ENCODE results near the gene ASB9. TPM values are rescaled to one million over a fixed set of nuclear protein-coding genes. Genes with fewer than 3 reads are reported as not detected.

The ASB9 gene
- total RNA-seq, 2 donors from 2014 or later: 1.2 to 2.5 TPM

DNA sequence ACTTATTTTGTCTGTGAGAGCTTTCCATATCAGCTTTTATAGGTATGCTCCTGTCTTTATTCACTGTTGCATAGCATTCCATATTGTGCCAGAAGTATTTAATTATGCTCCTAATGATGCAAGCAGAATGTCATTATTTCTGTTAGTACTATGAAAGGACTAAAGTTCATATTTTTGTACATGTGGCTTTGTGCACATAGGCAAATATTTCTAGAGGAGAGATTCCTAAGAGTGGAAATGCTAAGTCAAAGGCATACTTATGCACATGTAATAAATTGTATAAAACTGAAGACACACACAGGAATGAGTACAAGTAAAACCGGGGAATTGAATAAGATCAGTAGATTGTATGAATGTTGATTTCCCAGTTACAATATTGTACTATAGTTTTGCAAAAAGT, 1.9 kb upstream of the ASB9 start:
- no peak for DNase-seq (ENCODE audit: low spot score)
- Histone ChIP-seq H3K36me3 (no peaks in the 10 kb centered on the region), H3K4me1 (ENCODE audit: control insufficient read depth in 1 of 2, low read depth in 2 of 2) (no peaks in the 10 kb centered on the region), H3K27me3 (replicated peaks; ENCODE audit: insufficient read depth) (no peaks in the 10 kb centered on the region), H3K9me3 (no peaks in the 10 kb centered on the region), H3K4me3 (no peak overlapping the region), H3K27ac (no peak overlapping the region)
- no peak for TF ChIP-seq CTCF (IDR thresholded peaks at IDR 0.05)
- ATAC-seq (ENCODE audit: insufficient number of reproducible peaks, low FRiP score, low read depth): no peak

- H3K27ac ChIP-seq: no peak overlapping the region
- no peak overlapping the region for H3K4me3 ChIP-seq
- H3K9me3 ChIP-seq: no peaks in the 10 kb centered on the region
- H3K27me3 ChIP-seq (replicated peaks; ENCODE audit: insufficient read depth): no peaks in the 10 kb centered on the region
- no peak for ATAC-seq (ENCODE audit: insufficient number of reproducible peaks, low FRiP score, low read depth)
- H3K36me3 ChIP-seq: no peaks in the 10 kb centered on the region
- no peaks in the 10 kb centered on the region for H3K4me1 ChIP-seq (ENCODE audit: control insufficient read depth in 1 of 2, low read depth in 2 of 2)
- no peak for DNase-seq (ENCODE audit: low spot score)
- TF ChIP-seq CTCF (IDR thresholded peaks at IDR 0.05): no peak
These were observed 763 bp downstream of the ASB9 start for GRCh38 chrX:15269120-15269519.

DNA sequence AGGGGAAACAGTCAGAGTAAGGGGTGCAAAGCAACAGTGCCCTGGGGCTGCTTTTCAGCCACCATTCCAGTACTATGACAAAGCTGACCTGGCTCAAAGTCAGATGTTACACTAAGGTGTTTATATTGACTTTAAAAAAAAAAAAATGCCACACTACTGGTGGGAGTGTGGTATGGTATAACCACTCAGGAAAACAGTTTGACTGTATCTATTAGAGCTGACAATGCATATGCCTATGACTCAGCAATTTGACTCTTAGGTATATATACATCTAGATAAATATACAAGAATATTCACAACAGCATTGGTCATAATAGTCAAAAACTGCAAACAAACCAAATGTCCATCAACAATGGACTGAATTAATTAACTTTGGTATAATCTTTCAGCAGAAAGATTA, 15.0 kb downstream of the ASB9 start:
- Histone ChIP-seq H3K4me3 (no peak overlapping the region), H3K27me3 (replicated peaks; ENCODE audit: insufficient read depth) (no peaks in the 10 kb centered on the region), H3K36me3 (no peaks in the 10 kb centered on the region), H3K27ac (no peak overlapping the region), H3K9me3 (no peaks in the 10 kb centered on the region), H3K4me1 (ENCODE audit: control insufficient read depth in 1 of 2, low read depth in 2 of 2) (no peaks in the 10 kb centered on the region)
- no peak for TF ChIP-seq CTCF (IDR thresholded peaks at IDR 0.05)
- DNase-seq (ENCODE audit: low spot score) (no peak), ATAC-seq (ENCODE audit: insufficient number of reproducible peaks, low FRiP score, low read depth) (no peak)

- no peaks in the 10 kb centered on the region for H3K4me1 ChIP-seq (ENCODE audit: control insufficient read depth in 1 of 2, low read depth in 2 of 2)
- no peak overlapping the region for H3K27ac ChIP-seq
- no peaks in the 10 kb centered on the region for H3K27me3 ChIP-seq (replicated peaks; ENCODE audit: insufficient read depth)
- no peak for DNase-seq (ENCODE audit: low spot score)
- ATAC-seq (ENCODE audit: insufficient number of reproducible peaks, low FRiP score, low read depth): no peak
- no peaks in the 10 kb centered on the region for H3K9me3 ChIP-seq
- H3K36me3 ChIP-seq: no peaks in the 10 kb centered on the region
- no peak for TF ChIP-seq CTCF (IDR thresholded peaks at IDR 0.05)
- H3K4me3 ChIP-seq: no peak overlapping the region
These were observed 24.0 kb downstream of the ASB9 start for GRCh38 chrX:15245896-15246295.

DNA sequence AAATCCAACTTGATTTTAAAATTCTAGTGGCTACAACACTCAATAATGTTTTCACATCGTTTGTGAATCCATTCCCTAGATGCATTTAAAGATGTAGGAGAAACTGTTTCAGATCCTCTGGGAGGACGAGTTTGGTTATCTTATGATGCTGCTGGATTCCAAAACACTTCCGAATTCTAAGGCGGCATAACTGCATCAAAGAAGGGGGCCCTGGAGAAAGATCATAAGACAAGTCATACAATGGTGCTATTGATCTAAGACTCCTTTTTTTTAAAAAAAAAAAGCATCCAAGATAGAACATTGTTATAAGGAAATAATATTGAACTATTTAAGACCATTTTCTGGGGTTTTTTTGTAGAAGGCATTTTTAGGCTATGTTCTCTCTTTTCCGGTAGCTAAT, 25.5 kb downstream of the ASB9 start:
- Histone ChIP-seq H3K4me3 (no peak overlapping the region), H3K4me1 (ENCODE audit: control insufficient read depth in 1 of 2, low read depth in 2 of 2) (no peaks in the 10 kb centered on the region), H3K9me3 (no peaks in the 10 kb centered on the region), H3K27me3 (replicated peaks; ENCODE audit: insufficient read depth) (no peaks in the 10 kb centered on the region), H3K36me3 (no peaks in the 10 kb centered on the region), H3K27ac (no peak overlapping the region)
- ATAC-seq (ENCODE audit: insufficient number of reproducible peaks, low FRiP score, low read depth) (no peak), DNase-seq (ENCODE audit: low spot score) (no peak)
- TF ChIP-seq CTCF (IDR thresholded peaks at IDR 0.05): no peak

Measured in thoracic aorta (tissue), 2 donors.